Measurements from ENCODE around the gene MEGF11. TPM values are rescaled to one million over a fixed set of nuclear protein-coding genes. Genes with fewer than 3 reads are reported as not detected.

Gene MEGF11
- total RNA-seq, 1 experiment from 2014 or later = 0.76 TPM

DNA sequence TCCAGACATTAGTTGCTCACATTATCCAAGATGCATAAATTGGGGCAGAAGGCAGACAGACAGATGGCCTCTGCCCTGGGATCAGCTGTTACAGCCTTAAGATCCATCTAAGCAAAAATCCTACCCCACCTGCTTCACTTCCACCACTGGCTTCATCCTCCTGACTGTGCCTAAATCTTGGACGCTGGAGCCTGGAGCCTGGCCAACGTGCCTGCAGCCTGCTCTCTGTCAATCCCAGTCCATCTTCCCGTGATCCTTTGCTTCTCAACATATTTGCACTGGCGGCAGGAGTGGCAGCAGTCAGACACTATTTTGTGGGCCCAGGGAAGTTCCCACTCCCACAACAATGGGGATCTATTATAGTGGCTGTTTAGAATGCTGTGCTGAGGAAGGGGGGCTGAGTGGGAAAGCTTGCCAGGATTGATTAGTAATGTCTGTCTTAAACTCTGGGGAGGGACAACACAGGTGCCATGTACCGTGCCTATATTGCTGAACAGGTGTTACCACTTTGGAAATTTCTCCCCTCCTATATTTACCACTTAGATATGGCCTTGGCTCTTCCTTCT lies 121.2 kb downstream of the MEGF11 start:
- no peak overlapping the region for H3K4me3 ChIP-seq (ENCODE audit: insufficient read depth, low read depth, low read length)
- no peaks in the 10 kb centered on the region; the same call in 1 of the 2 replicates for H3K27me3 ChIP-seq (ENCODE audit: control insufficient read depth, insufficient read depth, low read length)
- no peak for DNase-seq
- no peaks in the 10 kb centered on the region for H3K36me3 ChIP-seq (replicated peaks; ENCODE audit: control insufficient read depth, insufficient read depth, low read length)

DNA sequence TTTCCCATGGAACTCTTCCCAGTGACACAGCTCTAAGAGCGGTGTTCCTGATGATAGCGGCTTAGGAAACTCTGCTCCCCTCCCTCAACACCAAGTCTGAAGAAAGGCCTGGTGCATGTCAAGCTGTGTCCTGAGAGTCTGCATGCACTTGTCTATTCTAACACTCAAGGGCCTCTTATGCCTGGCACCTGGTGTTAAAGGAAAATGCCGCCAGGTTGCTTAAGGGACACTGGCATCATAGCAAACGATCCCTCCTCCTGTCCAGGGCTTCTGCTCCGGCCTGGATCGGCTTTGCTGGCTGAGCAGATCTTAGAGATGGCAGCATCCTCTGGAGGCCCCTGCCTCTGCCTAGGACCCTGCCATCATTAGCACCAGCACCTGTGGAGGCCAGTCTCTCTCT lies 121.7 kb downstream of the MEGF11 start:
- no peak for DNase-seq
- H3K27me3 ChIP-seq (ENCODE audit: control insufficient read depth, insufficient read depth, low read length) = no peaks in the 10 kb centered on the region; the same call in 1 of the 2 replicates

DNA sequence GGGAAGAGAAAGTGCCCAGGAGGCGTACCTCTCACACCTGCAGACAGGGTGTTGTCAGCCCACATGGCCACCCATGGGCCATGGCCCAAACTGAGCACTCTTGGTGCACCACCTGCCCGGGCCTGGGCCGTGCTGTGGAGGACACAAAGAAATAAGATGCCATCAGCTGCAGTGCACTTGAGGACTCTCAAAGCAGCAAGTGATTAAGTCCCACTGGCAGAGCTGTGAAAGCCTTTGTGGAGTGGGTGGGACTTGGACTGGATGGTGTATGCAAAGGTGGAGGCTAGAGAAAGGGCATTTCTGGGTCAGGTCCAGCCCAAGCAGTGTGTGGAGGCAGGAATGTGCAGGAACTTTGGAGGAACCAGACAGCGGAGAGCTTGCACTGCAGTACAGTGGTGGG lies 122.3 kb downstream of the MEGF11 start:
- no peak for DNase-seq

More for the DNA sequence above, 121.7 kb downstream of the MEGF11 start:
- Histone ChIP-seq H3K36me3 (replicated peaks; ENCODE audit: control insufficient read depth, insufficient read depth, low read length) (no peaks in the 10 kb centered on the region), H3K4me3 (ENCODE audit: insufficient read depth, low read depth, low read length) (no peak overlapping the region)

DNA sequence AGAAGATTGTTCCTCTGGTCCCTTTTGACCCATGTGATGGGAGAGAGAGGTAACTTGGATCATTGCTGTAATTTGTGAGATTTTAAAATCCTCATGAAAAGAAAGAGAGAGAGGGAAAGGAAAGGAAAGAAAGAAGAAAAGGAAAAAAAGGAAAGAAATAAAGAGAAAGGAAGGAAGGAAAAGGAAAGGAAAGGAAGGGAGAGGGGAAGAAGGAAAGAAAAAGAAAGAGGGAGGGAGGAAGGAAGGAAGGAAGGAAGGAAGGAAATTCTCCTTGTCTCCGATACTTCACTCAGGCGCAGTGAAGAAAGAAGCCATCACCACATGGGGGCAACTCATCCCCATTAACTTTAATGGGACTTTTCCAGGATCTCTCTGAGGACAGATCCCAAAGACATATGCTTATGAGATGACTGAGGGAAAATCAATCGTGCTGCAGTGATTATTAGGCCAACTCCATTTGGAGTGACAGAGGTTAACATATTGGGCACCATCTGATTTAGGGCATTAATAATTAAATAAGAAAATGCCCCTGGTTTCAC lies 123.0 kb downstream of the MEGF11 start:
- Histone ChIP-seq H3K36me3 (replicated peaks; ENCODE audit: control insufficient read depth, insufficient read depth, low read length) (no peaks in the 10 kb centered on the region), H3K27me3 (ENCODE audit: control insufficient read depth, insufficient read depth, low read length) (no peaks in the 10 kb centered on the region; the same call in 1 of the 2 replicates), H3K4me3 (ENCODE audit: insufficient read depth, low read depth, low read length) (no peak overlapping the region)
- DNase-seq = no peak

More for the DNA sequence above, 122.3 kb downstream of the MEGF11 start:
- Histone ChIP-seq H3K27me3 (ENCODE audit: control insufficient read depth, insufficient read depth, low read length) (no peaks in the 10 kb centered on the region; the same call in 1 of the 2 replicates), H3K36me3 (replicated peaks; ENCODE audit: control insufficient read depth, insufficient read depth, low read length) (no peaks in the 10 kb centered on the region), H3K4me3 (ENCODE audit: insufficient read depth, low read depth, low read length) (no peak overlapping the region)

DNA sequence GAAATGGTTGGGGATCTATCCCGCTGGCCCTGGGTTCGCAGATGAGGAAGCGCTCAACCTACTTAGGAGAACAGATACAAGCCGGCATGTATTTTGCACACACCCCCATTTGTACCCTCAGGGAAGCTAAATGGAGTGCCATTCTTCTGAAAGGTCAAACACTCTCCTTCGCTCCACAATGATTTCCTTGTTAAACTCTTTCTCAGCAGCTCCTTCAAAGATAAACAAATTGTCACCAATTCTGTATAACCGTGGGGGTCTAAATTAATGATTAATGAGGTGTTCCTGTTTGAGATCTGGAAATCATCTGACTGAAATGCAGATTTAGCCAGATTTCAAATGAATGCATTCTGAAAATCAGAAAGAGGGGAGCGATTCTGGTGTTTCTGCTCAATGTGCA lies 124.0 kb downstream of the MEGF11 start:
- no peaks in the 10 kb centered on the region; the same call in 1 of the 2 replicates for H3K27me3 ChIP-seq (ENCODE audit: control insufficient read depth, insufficient read depth, low read length)
- DNase-seq = no peak
- no peaks in the 10 kb centered on the region for H3K36me3 ChIP-seq (replicated peaks; ENCODE audit: control insufficient read depth, insufficient read depth, low read length)
- no peak overlapping the region for H3K4me3 ChIP-seq (ENCODE audit: insufficient read depth, low read depth, low read length)

DNA sequence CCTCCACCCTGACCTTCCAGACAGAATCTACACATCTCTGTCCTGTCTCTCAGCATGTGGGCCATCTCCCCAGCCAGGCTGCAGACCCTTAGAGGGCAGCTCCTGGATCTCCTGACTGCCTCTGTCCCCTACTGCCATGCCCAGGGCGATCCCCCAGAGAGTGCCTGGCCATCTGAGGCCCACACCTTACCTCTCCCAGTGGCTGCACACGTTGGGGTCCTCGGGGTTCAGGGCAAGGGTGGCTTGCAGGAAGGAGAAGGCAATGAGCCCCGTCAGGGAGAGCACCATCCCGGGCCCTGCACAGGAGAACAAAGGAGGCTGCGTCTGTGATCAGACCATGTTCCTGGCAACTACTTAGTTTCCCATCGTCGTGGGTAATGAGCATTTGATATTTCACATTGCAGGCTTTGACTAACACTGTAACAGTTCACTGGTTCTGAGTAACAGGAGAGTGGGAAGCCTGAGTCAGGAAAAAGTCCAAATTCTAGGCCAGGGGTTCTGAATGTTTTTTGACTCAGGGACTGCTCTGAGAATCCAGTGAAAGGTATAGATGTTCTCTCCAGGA lies 125.4 kb downstream of the MEGF11 start:
- Histone ChIP-seq H3K4me3 (ENCODE audit: insufficient read depth, low read depth, low read length) (no peak overlapping the region), H3K36me3 (replicated peaks; ENCODE audit: control insufficient read depth, insufficient read depth, low read length) (no peaks in the 10 kb centered on the region), H3K27me3 (ENCODE audit: control insufficient read depth, insufficient read depth, low read length) (no peaks in the 10 kb centered on the region; the same call in 1 of the 2 replicates)
- no peak for DNase-seq

DNA sequence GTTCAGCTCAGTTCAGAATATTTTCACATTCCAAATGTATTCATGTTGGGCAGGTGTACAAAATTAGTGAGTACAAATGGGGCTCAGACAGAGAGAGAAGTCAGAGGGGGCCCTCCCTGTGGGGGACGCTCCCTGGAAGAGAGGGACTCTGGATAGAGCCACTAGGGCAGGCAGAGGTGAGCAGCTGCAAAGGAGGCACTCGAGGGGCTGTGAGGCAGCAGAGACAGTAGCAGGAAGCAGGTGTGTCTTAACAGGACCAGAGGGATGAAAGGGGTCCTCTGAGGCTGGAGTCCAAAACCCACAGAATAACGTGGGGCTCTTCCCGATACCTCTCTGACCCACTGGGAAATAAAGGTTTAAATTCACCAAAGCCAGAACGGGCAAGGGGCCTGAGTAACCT lies 127.1 kb downstream of the MEGF11 start:
- H3K36me3 ChIP-seq (replicated peaks; ENCODE audit: control insufficient read depth, insufficient read depth, low read length) = no peaks in the 10 kb centered on the region
- H3K27me3 ChIP-seq (ENCODE audit: control insufficient read depth, insufficient read depth, low read length) = no peaks in the 10 kb centered on the region
- no peak for DNase-seq
- no peak overlapping the region for H3K4me3 ChIP-seq (ENCODE audit: insufficient read depth, low read depth, low read length)

DNA sequence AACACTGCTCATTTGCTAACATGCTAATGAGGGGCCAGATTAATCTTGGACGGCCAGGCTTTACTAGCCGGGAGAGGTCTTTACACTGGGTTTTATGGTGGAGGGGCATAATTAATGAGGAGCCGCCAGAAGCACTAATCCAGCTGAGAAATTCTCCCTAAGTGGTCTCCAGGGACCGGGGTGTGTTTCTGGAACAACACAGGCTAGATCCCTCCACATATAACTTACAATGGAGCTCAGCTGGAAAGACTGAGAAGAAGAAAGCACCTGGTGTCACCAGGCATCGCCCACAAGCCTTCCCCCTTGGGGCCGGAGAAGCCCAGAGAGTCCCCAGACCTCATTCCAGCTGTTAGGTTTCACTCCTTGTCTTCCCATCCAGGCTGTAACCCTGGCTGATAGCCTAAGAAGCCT lies 127.5 kb downstream of the MEGF11 start:
- DNase-seq = peak; percentile 56
- no peaks in the 10 kb centered on the region for H3K27me3 ChIP-seq (ENCODE audit: control insufficient read depth, insufficient read depth, low read length)
- no peak overlapping the region for H3K4me3 ChIP-seq (ENCODE audit: insufficient read depth, low read depth, low read length)
- H3K36me3 ChIP-seq (replicated peaks; ENCODE audit: control insufficient read depth, insufficient read depth, low read length) = no peaks in the 10 kb centered on the region

DNA sequence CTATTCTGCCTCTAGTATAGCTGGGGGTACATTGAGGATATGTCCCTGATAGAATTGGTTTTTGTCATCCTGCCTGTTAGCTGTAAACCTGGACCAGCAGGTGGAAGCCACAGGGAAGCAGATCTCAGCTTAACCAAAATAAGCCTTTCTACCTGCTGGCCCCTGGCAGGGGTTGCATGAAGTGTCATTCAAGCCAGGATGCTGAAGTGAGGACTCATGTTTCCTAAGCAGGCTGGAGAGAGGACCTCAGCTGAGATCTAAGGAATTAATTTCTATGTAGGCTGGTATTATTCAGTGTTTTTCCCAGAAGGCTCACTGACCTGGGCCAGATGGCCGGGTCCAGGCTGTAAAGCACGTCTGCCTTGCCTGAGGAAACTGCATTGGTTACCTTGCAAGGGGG lies 128.9 kb downstream of the MEGF11 start:
- H3K4me3 ChIP-seq (ENCODE audit: insufficient read depth, low read depth, low read length) = no peak overlapping the region
- H3K27me3 ChIP-seq (ENCODE audit: control insufficient read depth, insufficient read depth, low read length) = no peaks in the 10 kb centered on the region

DNA sequence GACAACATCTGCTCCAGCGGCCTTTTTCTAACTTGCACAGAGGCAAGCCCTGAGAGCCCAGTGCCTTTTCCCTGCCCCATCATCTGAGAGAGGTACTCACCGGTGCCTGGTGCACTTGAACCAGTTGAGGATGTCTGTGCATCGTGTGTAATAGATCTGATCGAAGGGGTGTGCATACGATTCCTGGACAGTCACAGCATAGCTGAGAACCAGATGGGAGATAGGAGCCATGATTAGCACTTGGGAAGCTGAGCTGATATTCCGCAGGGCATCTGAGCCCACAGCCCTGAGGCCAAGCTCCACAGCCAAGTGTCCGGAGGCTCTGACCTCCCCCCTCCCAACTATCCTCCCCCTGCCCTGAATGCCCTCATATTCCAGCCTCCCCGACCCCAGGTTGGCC lies 129.8 kb downstream of the MEGF11 start:
- Histone ChIP-seq H3K36me3 (replicated peaks; ENCODE audit: control insufficient read depth, insufficient read depth, low read length) (no peaks in the 10 kb centered on the region), H3K4me3 (ENCODE audit: insufficient read depth, low read depth, low read length) (no peak overlapping the region), H3K27me3 (ENCODE audit: control insufficient read depth, insufficient read depth, low read length) (no peaks in the 10 kb centered on the region)
- no peak for DNase-seq

More for the DNA sequence above, 128.9 kb downstream of the MEGF11 start:
- peak; percentile 64 for DNase-seq
- H3K36me3 ChIP-seq (replicated peaks; ENCODE audit: control insufficient read depth, insufficient read depth, low read length) = no peaks in the 10 kb centered on the region

DNA sequence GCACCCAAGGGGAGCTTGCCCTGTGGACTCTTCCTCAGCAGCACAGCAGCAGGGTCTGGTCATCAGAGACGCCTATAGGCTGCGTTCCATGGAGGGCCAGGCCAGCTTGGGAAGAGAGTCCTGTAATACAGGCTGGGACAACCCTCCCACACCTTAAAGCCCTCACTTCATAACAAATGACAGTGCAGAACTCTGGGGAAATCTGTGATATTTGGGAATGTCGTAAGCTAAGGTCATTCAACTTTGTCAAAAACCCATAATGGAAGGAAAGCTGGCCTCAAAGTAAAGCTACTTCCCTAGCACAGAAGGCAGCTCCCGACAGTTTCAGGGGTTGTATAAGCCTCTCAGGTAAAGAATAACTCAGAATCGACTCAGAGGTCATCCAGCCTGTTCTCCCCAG lies 133.1 kb downstream of the MEGF11 start:
- no peak for DNase-seq
- Histone ChIP-seq H3K27me3 (ENCODE audit: control insufficient read depth, insufficient read depth, low read length) (no peaks in the 10 kb centered on the region), H3K4me3 (ENCODE audit: insufficient read depth, low read depth, low read length) (no peak overlapping the region), H3K36me3 (replicated peaks; ENCODE audit: control insufficient read depth, insufficient read depth, low read length) (no peaks in the 10 kb centered on the region)

DNA sequence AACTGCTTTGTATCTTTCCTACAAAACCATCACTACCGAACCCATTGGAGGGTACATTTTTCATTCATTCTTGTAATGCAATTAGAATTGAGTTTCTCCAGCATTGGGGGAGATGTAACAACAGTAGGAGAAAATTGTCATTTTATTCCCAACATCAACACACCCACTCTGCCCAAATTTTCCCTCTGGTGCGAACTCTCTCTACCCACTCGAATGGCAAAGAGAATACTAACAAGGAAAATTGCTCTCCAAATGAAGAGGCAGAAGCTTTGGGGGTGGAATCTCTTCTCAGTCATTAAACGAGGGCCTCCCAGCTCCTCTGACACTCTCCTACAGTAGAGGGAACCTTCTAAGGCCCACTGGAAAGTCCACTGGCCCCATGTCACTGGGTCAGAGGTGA lies 135.7 kb downstream of the MEGF11 start:
- no peak for DNase-seq
- Histone ChIP-seq H3K4me3 (ENCODE audit: insufficient read depth, low read depth, low read length) (no peak overlapping the region), H3K36me3 (replicated peaks; ENCODE audit: control insufficient read depth, insufficient read depth, low read length) (no peaks in the 10 kb centered on the region), H3K27me3 (ENCODE audit: control insufficient read depth, insufficient read depth, low read length) (no peaks in the 10 kb centered on the region)

DNA sequence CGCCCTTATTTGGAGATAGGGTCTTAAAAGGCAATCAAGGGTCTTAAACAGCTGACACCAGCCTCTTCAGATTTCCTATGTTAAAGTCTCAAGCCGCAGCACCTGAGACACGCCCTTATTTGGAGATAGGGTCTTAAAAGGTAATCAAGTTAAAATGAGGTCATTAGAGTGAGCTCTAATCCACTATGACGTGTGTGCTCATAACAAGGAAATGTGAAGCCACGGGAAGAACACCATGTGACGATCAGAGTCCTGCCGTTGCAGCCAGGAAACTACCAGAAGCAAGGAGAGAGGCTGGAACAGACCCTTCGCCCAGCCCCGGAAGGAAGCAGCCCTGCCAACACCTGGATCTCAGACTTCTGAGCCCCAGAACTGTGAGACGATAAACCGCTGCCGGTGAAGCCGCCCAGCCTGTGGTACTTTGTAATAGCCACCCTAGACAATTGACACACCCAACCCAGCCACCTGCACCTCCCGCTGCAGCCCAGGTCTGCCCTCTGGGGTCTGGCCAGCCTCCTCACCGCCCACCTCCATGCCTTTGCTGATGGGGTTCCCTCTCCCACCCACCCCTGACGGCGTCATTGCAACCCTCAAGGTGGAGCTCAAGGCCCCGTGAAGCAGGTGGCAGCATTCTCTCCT lies 137.9 kb downstream of the MEGF11 start:
- Histone ChIP-seq H3K36me3 (replicated peaks; ENCODE audit: control insufficient read depth, insufficient read depth, low read length) (no peaks in the 10 kb centered on the region), H3K4me3 (ENCODE audit: insufficient read depth, low read depth, low read length) (no peak overlapping the region), H3K27me3 (ENCODE audit: control insufficient read depth, insufficient read depth, low read length) (no peaks in the 10 kb centered on the region)
- peak; percentile 78 for DNase-seq

DNA sequence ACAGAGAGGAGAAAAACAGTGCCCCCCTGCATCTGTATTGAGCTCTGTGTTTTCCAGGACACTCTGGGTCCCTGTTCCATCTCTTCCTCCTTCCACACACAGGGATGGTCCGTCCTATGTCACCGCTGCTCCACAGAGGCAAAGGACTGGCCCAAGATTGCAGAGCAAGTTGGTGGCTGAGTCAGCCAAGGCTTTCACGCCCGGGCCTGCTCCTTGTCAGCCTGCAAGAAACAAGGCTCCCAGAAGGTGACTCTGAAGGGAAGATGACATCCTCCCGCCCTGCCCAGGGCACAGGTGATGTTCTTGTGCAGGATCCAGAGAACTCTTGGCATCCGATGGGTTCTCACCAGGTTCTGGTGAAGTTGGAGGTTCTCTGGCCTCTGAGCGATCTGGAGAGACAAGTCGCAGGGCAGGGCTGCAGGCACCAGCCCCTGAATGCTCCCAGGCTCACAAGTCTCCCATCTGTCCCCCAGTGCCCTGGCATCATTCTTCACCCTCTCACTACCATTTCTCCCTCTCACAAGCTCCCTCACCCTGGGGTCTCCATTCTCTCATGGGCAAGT lies 138.6 kb downstream of the MEGF11 start:
- DNase-seq = no peak
- no peaks in the 10 kb centered on the region for H3K36me3 ChIP-seq (replicated peaks; ENCODE audit: control insufficient read depth, insufficient read depth, low read length)
- no peaks in the 10 kb centered on the region for H3K27me3 ChIP-seq (ENCODE audit: control insufficient read depth, insufficient read depth, low read length)
- no peak overlapping the region for H3K4me3 ChIP-seq (ENCODE audit: insufficient read depth, low read depth, low read length)

DNA sequence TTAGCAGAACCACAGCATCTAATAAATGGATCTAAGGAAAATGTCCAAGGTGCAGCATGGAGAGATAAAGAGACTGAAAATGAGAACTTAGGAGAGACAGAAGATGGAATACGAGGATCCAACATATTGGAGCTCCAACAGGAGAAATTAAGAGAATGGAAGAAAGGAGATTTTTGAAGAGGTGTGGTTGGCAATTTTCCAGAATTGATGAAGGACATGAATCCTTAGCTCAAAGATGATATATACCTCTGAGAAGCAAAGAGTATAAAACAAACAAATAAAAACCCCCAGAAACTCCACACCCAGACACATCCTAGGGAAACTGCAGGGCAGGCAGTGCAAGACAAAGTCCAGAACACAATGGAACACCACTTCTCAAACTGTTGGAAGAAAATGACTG lies 141.2 kb downstream of the MEGF11 start:
- H3K27me3 ChIP-seq (ENCODE audit: control insufficient read depth, insufficient read depth, low read length) = no peaks in the 10 kb centered on the region
- no peak overlapping the region for H3K4me3 ChIP-seq (ENCODE audit: insufficient read depth, low read depth, low read length)
- no peaks in the 10 kb centered on the region for H3K36me3 ChIP-seq (replicated peaks; ENCODE audit: control insufficient read depth, insufficient read depth, low read length)
- DNase-seq = no peak
